NCI-H187 treated with DMSO at 0.1 percent for 48 hours (cell line): ENCODE results near the gene PDGFRA.

Experiments
- DNase-seq: peaks from one replicate; lab custom pipeline; 2025; lab: John Stamatoyannopoulos, UW

PDGFRA gene

GRCh38 chr4:54256491-54257486 is 27.7 kb downstream of the PDGFRA start:
- no peak for DNase-seq

GRCh38 chr4:54265366-54265765 is 36.3 kb downstream of the PDGFRA start:
- DNase-seq = no peak

- no peak for DNase-seq
These were observed 39.1 kb downstream of the PDGFRA start for GRCh38 chr4:54268151-54268550.

- DNase-seq = no peak
These were observed 42.4 kb downstream of the PDGFRA start for GRCh38 chr4:54271464-54271863.

GRCh38 chr4:54272051-54272450 is 43.0 kb downstream of the PDGFRA start:
- DNase-seq = no peak

- no peak for DNase-seq
These were observed 45.2 kb downstream of the PDGFRA start for GRCh38 chr4:54274264-54274663.

GRCh38 chr4:54274795-54275665 is 45.9 kb downstream of the PDGFRA start:
- no peak for DNase-seq

- DNase-seq = no peak
These were observed 47.7 kb downstream of the PDGFRA start for GRCh38 chr4:54276641-54277430.

GRCh38 chr4:54277691-54278090 is 48.6 kb downstream of the PDGFRA start:
- DNase-seq = no peak

- DNase-seq = no peak
These were observed 49.1 kb downstream of the PDGFRA start for GRCh38 chr4:54278216-54278615.

GRCh38 chr4:54281054-54281766 is 52.1 kb downstream of the PDGFRA start:
- DNase-seq = no peak

GRCh38 chr4:54282837-54283236 is 53.7 kb downstream of the PDGFRA start:
- DNase-seq = no peak

GRCh38 chr4:54289316-54289715 is 60.2 kb downstream of the PDGFRA start:
- DNase-seq = no peak

GRCh38 chr4:54290980-54291379 is 61.9 kb downstream of the PDGFRA start:
- DNase-seq = no peak

- DNase-seq = no peak
These were observed 67.6 kb downstream of the PDGFRA start for GRCh38 chr4:54296548-54297203.

- DNase-seq = no peak
These were observed 79.0 kb downstream of the PDGFRA start for GRCh38 chr4:54308110-54308509.

GRCh38 chr4:54315561-54316538 is 86.8 kb downstream of the PDGFRA start:
- DNase-seq = no peak

GRCh38 chr4:54317690-54318089 is 88.6 kb downstream of the PDGFRA start:
- no peak for DNase-seq

GRCh38 chr4:54318904-54319303 is 89.8 kb downstream of the PDGFRA start:
- DNase-seq = no peak
